ENCODE data around the gene RESF1. TPM values are rescaled to one million over a fixed set of nuclear protein-coding genes. Genes with fewer than 3 reads are reported as not detected.

The RESF1 gene
- total and polyA plus RNA-seq, 10 of the 15 experiments (the other 5 are each of a cell fraction or from before 2014, with no cell fraction given) = 18.9 to 81.8 (median 39.7) TPM

- no peak; the same call in 2 of the 3 replicates for ATAC-seq
- RAD21 ChIA-PET (ENCODE audit: unreplicated experiment) = interaction anchor here (1.7 kb wide), 1 partner anchor 17 kb away, joined by 4 read pairs; no protein-coding TSS in a partner anchor
- Histone ChIP-seq H3K4me3 (no peak overlapping the region), H3K36me3 (ENCODE audit: control insufficient read depth in 2 of 2, insufficient read depth in 2 of 2, low read length in 1 of 2) (peaks cover 5 to 31% of the 10 kb centered on the region in 2 experiments), H3K79me2 (ENCODE audit: control insufficient read depth, insufficient read depth, low read length) (peaks cover 66% of the 10 kb centered on the region), H3K27ac (ENCODE audit: control insufficient read depth, insufficient read depth) (no peak overlapping the region; the same call in 1 of the 2 replicates), H3K9me3 (replicated peaks; ENCODE audit: control insufficient read depth, insufficient read depth, low read length) (peaks cover 59% of the 10 kb centered on the region), H4K20me1 (ENCODE audit: control insufficient read depth, insufficient read depth) (no peaks in the 10 kb centered on the region), H3K27me3 (replicated peaks in 1 of 2; ENCODE audit: control insufficient read depth in 2 of 2, insufficient read depth in 2 of 2, low read length in 1 of 2) (no peaks in the 10 kb centered on the region), H3K4me1 (ENCODE audit: control insufficient read depth, insufficient read depth, low read length) (peaks cover 9% of the 10 kb centered on the region; the same call in 1 of the 2 replicates), H3K4me2 (ENCODE audit: control insufficient read depth, insufficient read depth) (no peak overlapping the region), H2AFZ (ENCODE audit: control insufficient read depth, low read depth, low read length) (no peak overlapping the region), H3K9ac (ENCODE audit: control insufficient read depth, insufficient read depth, low read length) (no peak overlapping the region)
- BruUV-seq (replicated peaks) = no TSS peak
- SMC1A ChIA-PET (ENCODE audit: uncharacterized antibody, unreplicated experiment) = interaction anchor here (0.6 to 2.3 kb wide), 5 partner anchors 8 to 156 kb away, joined by 3 to 8 read pairs (median 3); partner anchors contain the start of gene RESF1
- no peak for FAIRE-seq
- POLR2A ChIA-PET = interaction anchor here (0.7 kb wide), 1 partner anchor 51 kb away, joined by 3 read pairs; no protein-coding TSS in a partner anchor
- in situ Hi-C loops (cut with MboI) = no loop called here
- no peak for TF ChIP-seq PAX5 (IDR thresholded peaks at IDR 0.05; ENCODE audit: borderline replicate concordance, low read depth, low read length)
- no peak for TF ChIP-seq EP300 (IDR thresholded peaks at IDR 0.05; ENCODE audit: borderline replicate concordance in 1 of 2, control insufficient read depth in 1 of 2, low read depth in 2 of 2, low read length in 2 of 2)
- no peak for TF ChIP-seq JUND (IDR thresholded peaks at IDR 0.05; ENCODE audit: low read depth, low read length)
- no peak for TF ChIP-seq STAT3 (IDR thresholded peaks at IDR 0.05; ENCODE audit: low read depth, low read length)
- no peak for TF ChIP-seq NR2C2 (IDR thresholded peaks at IDR 0.05; ENCODE audit: borderline replicate concordance, control insufficient read depth, insufficient read length, low read depth)
- TF ChIP-seq STAT1 (conservative IDR thresholded peaks at IDR 0.05) = no peak
- TF ChIP-seq FOXK2 (IDR thresholded peaks at IDR 0.05) = no peak
- no peak for TF ChIP-seq TCF12 (IDR thresholded peaks at IDR 0.05; ENCODE audit: low read depth, low read length)
- no peak for TF ChIP-seq TCF3 (IDR thresholded peaks at IDR 0.05; ENCODE audit: borderline replicate concordance, insufficient read depth, low read depth, low read length)
- no peak for TF ChIP-seq HCFC1 (IDR thresholded peaks at IDR 0.05; ENCODE audit: low read length)
- TF ChIP-seq YBX1 (IDR thresholded peaks at IDR 0.05) = no peak
- no peak for TF ChIP-seq NFIC (IDR thresholded peaks at IDR 0.05; ENCODE audit: low read depth, low read length)
- TF ChIP-seq MEF2B (IDR thresholded peaks at IDR 0.05; ENCODE audit: partially characterized antibody, poor library complexity, severe bottlenecking) = no peak
- no peak for TF ChIP-seq KDM1A (IDR thresholded peaks at IDR 0.05; ENCODE audit: borderline replicate concordance)
- TF ChIP-seq, protein P1, sequence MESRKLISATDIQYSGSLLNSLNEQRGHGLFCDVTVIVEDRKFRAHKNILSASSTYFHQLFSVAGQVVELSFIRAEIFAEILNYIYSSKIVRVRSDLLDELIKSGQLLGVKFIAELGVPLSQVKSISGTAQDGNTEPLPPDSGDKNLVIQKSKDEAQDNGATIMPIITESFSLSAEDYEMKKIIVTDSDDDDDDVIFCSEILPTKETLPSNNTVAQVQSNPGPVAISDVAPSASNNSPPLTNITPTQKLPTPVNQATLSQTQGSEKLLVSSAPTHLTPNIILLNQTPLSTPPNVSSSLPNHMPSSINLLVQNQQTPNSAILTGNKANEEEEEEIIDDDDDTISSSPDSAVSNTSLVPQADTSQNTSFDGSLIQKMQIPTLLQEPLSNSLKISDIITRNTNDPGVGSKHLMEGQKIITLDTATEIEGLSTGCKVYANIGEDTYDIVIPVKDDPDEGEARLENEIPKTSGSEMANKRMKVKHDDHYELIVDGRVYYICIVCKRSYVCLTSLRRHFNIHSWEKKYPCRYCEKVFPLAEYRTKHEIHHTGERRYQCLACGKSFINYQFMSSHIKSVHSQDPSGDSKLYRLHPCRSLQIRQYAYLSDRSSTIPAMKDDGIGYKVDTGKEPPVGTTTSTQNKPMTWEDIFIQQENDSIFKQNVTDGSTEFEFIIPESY (IDR thresholded peaks at IDR 0.05) = no peak
- TF ChIP-seq, protein P2, sequence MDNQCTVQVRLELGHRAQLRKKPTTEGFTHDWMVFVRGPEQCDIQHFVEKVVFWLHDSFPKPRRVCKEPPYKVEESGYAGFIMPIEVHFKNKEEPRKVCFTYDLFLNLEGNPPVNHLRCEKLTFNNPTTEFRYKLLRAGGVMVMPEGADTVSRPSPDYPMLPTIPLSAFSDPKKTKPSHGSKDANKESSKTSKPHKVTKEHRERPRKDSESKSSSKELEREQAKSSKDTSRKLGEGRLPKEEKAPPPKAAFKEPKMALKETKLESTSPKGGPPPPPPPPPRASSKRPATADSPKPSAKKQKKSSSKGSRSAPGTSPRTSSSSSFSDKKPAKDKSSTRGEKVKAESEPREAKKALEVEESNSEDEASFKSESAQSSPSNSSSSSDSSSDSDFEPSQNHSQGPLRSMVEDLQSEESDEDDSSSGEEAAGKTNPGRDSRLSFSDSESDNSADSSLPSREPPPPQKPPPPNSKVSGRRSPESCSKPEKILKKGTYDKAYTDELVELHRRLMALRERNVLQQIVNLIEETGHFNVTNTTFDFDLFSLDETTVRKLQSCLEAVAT (IDR thresholded peaks at IDR 0.05) = no peak
- no peak for TF ChIP-seq SREBF1 (IDR thresholded peaks at IDR 0.05; ENCODE audit: low read length)
- no peak for TF ChIP-seq RCOR1 (conservative IDR thresholded peaks at IDR 0.05; ENCODE audit: low read depth, low read length)
- TF ChIP-seq ESRRA (IDR thresholded peaks at IDR 0.05; ENCODE audit: low read length) = no peak
- no peak for DNase-seq (ENCODE audit: low read depth, low spot score)
- CTCF ChIA-PET = no interaction called here
- intact Hi-C loops (cut with micrococcal nuclease; ENCODE audit: unreplicated experiment) = loop anchor here (5.0 to 10.0 kb wide), 3 partner anchors 167 to 297 kb away; no protein-coding TSS in a partner anchor
- WGBS (ENCODE audit: insufficient coverage, insufficient replicate concordance, low lambda C conversion rate, missing lambda C conversion rate) = 83% methylated on average over 6 of the region's 7 CpGs
Measured at GRCh38 chr12:31967539-31967938, 8.3 kb downstream of the RESF1 start.

Data from GM12878 (cell line).